ENCODE data around the gene ZNF423. TPM values are rescaled to one million over a fixed set of nuclear protein-coding genes. Genes with fewer than 3 reads are reported as not detected.

The ZNF423 gene
- total and polyA plus RNA-seq, 12 donors: 1.7 to 10.6 (median 5.5) TPM

DNA sequence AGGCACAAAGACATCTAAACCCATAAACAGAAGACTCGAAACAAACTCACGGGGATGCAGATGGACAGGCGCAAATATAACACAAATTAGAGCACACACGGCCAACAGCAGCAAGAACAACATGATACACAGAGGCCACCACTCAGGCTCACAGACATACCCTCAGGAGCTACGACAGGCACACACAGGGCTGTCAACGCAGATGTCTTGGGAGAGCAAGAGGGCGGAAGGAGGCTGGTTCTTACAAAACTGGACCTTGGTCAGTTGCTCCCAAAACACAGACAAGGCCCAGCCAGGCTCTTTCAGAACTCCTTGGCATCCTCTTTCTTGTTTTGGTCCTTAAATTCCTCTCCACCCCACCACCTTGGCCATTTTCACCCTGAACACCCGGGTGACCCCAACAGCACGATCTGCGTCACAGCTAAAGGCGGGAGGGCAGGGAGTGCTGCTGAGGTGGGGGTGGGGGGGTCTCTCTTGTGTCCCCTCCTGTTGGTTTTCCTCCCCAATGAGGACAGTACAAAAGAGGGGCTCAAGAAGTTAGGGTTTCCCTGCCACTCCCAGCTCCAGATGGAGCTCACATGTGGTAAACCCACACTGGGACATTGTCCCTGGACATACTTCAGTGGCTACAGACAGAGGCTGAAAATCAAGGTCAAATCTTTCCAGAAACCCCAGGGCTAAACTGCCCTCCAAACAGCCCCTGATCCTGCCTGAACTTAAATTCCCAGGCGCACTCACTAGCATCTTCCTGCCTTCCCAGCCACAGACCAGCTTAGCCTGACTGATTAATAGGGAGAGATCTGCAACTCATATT lies 261.0 kb downstream of the ZNF423 start:
- H3K36me3 ChIP-seq (replicated peaks in 1 of 2): no peaks in the 10 kb centered on the region
- H3K4me1 ChIP-seq (replicated peaks in 1 of 2): no peaks in the 10 kb centered on the region
- WGBS, 4 donors: 88 to 91% (median 90%) methylated on average over 12 of the region's 12 CpGs
- no peaks in the 10 kb centered on the region for H3K9me3 ChIP-seq (replicated peaks in 1 of 3)
- no peak overlapping the region for H3K27ac ChIP-seq
- TF ChIP-seq, protein P1, sequence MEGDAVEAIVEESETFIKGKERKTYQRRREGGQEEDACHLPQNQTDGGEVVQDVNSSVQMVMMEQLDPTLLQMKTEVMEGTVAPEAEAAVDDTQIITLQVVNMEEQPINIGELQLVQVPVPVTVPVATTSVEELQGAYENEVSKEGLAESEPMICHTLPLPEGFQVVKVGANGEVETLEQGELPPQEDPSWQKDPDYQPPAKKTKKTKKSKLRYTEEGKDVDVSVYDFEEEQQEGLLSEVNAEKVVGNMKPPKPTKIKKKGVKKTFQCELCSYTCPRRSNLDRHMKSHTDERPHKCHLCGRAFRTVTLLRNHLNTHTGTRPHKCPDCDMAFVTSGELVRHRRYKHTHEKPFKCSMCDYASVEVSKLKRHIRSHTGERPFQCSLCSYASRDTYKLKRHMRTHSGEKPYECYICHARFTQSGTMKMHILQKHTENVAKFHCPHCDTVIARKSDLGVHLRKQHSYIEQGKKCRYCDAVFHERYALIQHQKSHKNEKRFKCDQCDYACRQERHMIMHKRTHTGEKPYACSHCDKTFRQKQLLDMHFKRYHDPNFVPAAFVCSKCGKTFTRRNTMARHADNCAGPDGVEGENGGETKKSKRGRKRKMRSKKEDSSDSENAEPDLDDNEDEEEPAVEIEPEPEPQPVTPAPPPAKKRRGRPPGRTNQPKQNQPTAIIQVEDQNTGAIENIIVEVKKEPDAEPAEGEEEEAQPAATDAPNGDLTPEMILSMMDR (IDR thresholded peaks at IDR 0.05): no peak
- no peak for TF ChIP-seq POLR2A (IDR thresholded peaks at IDR 0.05)
- no peaks in the 10 kb centered on the region for H3K27me3 ChIP-seq
- intact Hi-C loops (cut with DNase I): loop anchor here (5.0 to 10.0 kb wide), 2 partner anchors 100 to 188 kb away; no protein-coding TSS in a partner anchor
- peak in 3 of 7 donors; percentile 5 to 49 (median 18) for DNase-seq
- H3K4me3 ChIP-seq: no peak overlapping the region

GRCh38 chr16:49594153-49594552 lies 261.8 kb downstream of the ZNF423 start:
- DNase-seq: peak in 1 of 7 donors; percentile 14
- H3K27ac ChIP-seq: no peak overlapping the region

DNA sequence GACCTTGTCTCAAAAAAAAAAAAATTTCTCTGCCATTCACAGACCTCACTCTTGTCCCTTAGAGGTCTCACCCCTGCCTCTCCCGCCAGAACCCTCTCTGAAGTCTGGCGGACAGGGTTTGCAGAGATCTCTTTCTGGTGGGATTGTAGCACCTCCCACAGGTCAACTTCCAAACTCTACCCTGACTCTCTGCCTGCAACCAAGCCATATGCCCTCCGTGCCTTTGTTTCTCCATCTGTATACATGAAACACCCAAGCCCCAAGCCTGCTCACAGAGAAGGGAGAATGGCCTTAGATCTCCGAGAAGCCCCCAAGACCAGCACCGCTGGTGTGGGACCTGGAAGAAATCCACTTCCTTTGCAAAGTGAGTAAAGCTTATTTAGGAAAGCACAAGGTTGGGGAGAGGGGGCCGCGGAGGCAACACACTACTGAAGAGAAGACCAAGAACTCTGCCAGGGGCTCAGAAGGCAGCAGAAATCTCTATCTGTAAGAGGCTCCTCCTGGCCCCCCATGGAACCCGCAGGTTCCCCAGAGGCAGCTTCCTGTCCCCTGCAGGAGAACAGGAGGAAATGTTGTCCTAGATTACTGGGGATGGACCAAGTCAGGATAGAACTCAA lies 262.4 kb downstream of the ZNF423 start:
- no peak overlapping the region for H3K27ac ChIP-seq
- TF ChIP-seq POLR2A (IDR thresholded peaks at IDR 0.05): no peak
- no peaks in the 10 kb centered on the region for H3K4me1 ChIP-seq (replicated peaks in 1 of 2)
- H3K4me3 ChIP-seq: no peak overlapping the region
- intact Hi-C loops (cut with DNase I): loop anchor here (5.0 to 10.0 kb wide), 2 partner anchors 99 to 186 kb away; no protein-coding TSS in a partner anchor
- WGBS, 4 donors: 64 to 84% (median 73%) methylated on average over 7 to 8 of the region's 8 CpGs
- H3K9me3 ChIP-seq (replicated peaks in 1 of 3): no peaks in the 10 kb centered on the region
- H3K27me3 ChIP-seq: no peaks in the 10 kb centered on the region
- no peaks in the 10 kb centered on the region for H3K36me3 ChIP-seq (replicated peaks in 1 of 2)
- peak in 3 of 7 donors; percentile 10 to 44 (median 10) for DNase-seq

More at GRCh38 chr16:49594153-49594552, 261.8 kb downstream of the ZNF423 start:
- H3K27me3 ChIP-seq: no peaks in the 10 kb centered on the region
- no peaks in the 10 kb centered on the region for H3K36me3 ChIP-seq (replicated peaks in 1 of 2)
- H3K4me1 ChIP-seq (replicated peaks in 1 of 2): no peaks in the 10 kb centered on the region
- H3K9me3 ChIP-seq (replicated peaks in 1 of 3): no peaks in the 10 kb centered on the region
- intact Hi-C loops (cut with DNase I): loop anchor here (5.0 to 10.0 kb wide), 2 partner anchors 99 to 187 kb away; no protein-coding TSS in a partner anchor
- no peak overlapping the region for H3K4me3 ChIP-seq
- TF ChIP-seq, protein P1 (IDR thresholded peaks at IDR 0.05): no peak
- TF ChIP-seq POLR2A (IDR thresholded peaks at IDR 0.05): no peak
- WGBS, 4 donors: 50 to 91% (median 57%) methylated on average over 2 of the region's 2 CpGs

DNA sequence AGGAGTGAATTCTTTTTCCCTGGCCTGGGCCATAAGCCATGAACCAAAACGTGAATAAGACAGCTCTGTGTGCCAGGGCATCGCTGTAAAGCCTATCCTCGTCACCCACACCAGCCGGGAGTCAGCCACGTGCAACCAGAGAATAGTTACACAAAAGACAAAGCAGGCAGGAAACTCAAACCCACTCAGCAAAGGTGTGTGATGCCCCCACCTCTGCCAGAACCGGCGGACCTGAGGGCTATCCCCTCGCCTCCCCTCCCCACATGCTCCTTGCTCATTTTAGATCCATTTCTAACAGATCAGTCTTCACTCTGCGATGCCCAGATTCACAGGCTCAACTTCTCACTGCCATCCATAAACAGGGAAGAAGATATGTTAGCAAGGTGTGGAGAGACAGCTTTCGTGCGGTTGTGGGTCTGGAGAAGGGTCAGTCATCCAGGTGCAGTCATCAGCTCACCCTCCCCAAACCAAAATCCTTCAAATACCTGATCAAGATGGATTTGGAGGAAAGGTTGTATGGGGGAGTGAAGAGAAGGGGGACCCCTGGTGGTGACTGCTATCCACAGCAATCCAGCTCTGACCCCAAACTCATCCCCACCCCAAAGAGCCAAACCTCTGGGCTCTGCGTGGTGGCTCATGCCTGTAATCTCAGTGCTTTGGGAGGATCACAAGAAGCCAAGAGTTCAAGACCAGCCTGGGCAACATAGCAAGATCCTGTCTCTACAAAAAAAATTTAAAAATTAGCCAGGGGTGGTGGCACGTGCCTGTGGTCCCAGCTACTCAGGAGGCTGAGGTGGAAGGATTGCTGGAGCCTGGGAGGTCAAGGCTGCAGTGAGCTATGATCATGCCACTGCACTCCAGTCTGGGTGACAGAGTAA lies 263.1 kb downstream of the ZNF423 start:
- no peak overlapping the region for H3K4me3 ChIP-seq
- no peak overlapping the region for H3K27ac ChIP-seq
- 62 to 68% (median 64%) methylated on average over 12 to 13 of the region's 13 CpGs for WGBS, 4 donors
- H3K36me3 ChIP-seq (replicated peaks in 1 of 2): no peaks in the 10 kb centered on the region
- peak in 5 of 7 donors; percentile 15 to 55 (median 30) for DNase-seq
- intact Hi-C loops (cut with DNase I): loop anchor here (5.0 to 10.0 kb wide), 2 partner anchors 98 to 185 kb away; no protein-coding TSS in a partner anchor
- no peaks in the 10 kb centered on the region for H3K9me3 ChIP-seq (replicated peaks in 1 of 3)
- TF ChIP-seq, protein P1 (IDR thresholded peaks at IDR 0.05): peak; percentile 52 to 64 (median 62)
- no peak for TF ChIP-seq POLR2A (IDR thresholded peaks at IDR 0.05)
- no peaks in the 10 kb centered on the region for H3K27me3 ChIP-seq
- no peaks in the 10 kb centered on the region for H3K4me1 ChIP-seq (replicated peaks in 1 of 2)
